Measurements from ENCODE around the gene ESYT3.

- no peak for TF ChIP-seq CTCF (conservative IDR thresholded peaks at IDR 0.05; ENCODE audit: low read length)
- no peak for TF ChIP-seq EZH2phosphoT487 (IDR thresholded peaks at IDR 0.05; ENCODE audit: borderline replicate concordance, low read depth, low read length)
Measured at GRCh38 chr3:138496436-138496835, 62.0 kb downstream of the ESYT3 start.

All from OCI-LY7 (cell line).